K562 (cell line): Measurements from ENCODE around the gene RHPN2. TPM values are rescaled to one million over a fixed set of nuclear protein-coding genes. Genes with fewer than 3 reads are reported as not detected.

ENCODE experiments used
- BRD4 ChIP-seq: fragments of 200-600 bp; sonication (generic); IDR thresholded peaks from 2 replicates; pipeline ENCODE4 v1.6.1; 2017; ENCODE audit warnings: inconsistent platforms
- CBX5 ChIP-seq: IDR thresholded peaks from 2 replicates; pipeline ENCODE4 v1.6.1; 2014; ENCODE audit warnings: low read depth, borderline replicate concordance
- KDM1A ChIP-seq, 2 experiments: fragments of 450-650 bp; IDR thresholded peaks; 2 replicates each; pipeline ENCODE4 v1.6.1; 2016; ENCODE audit warnings: mild to moderate bottlenecking in 2 of 2
- MAFG ChIP-seq: fragments of 450-650 bp; conservative IDR thresholded peaks from 2 replicates; pipeline ENCODE4 v1.6.1; 2016; ENCODE audit warnings: missing genetic modification characterization, missing compliant biosample characterization
- MEF2D ChIP-seq: conservative IDR thresholded peaks from 2 replicates; pipeline ENCODE4 v1.6.1; 2016; ENCODE audit warnings: low read depth, missing genetic modification characterization, missing compliant biosample characterization
- SNRNP70 ChIP-seq: fragments of 200-400 bp; formaldehyde crosslinking; optimal IDR thresholded peaks from 2 replicates; pipeline ENCODE3; 2017; ENCODE audit warnings: low read depth, low read length
- polyA plus RNA-seq, 8 experiments: library from polyadenylated mRNA; depleted of rRNA in 4 of 8; stranded (reverse) in 5 of 8; unstranded in 3 of 8; fragments of >200 nt; fragmentation: Nextera tagmentation in 2 of 8; fragmentation: Illumina TruSeq in 1 of 8; extraction: Ambion mirVana in 2 of 8; extraction: Trizol in 1 of 8; gene quantifications; 2 replicates each; pipeline versions ENCODE4 v1.2.1 to v1.2.3, GENCODE V29; 2011 to 2014; ENCODE audit warnings: inconsistent platforms in 1 of 8, missing spikeins in 1 of 8
- total RNA-seq, 7 experiments: library from RNA; depleted of rRNA in 6 of 7; stranded (reverse); fragments of >200 nt in 6 of 7; fragmentation: Illumina TruSeq in 2 of 7; extraction: Trizol in 2 of 7; gene quantifications; 2 replicates each; pipeline versions ENCODE4 v1.2.1 to v1.2.3, GENCODE V29; 2011 to 2021; ENCODE audit warnings: low replicate concordance in 1 of 7
- TF ChIP-seq, protein P1 (sequence below): fragments of 450-650 bp; IDR thresholded peaks from 2 replicates; pipeline ENCODE4 v1.6.1; 2018; ENCODE audit warnings: mild to moderate bottlenecking, low read depth; ENCODE audit not compliant: partially characterized antibody
- TF ChIP-seq, protein P2 (sequence below), 2 experiments: fragments of 450-650 bp; formaldehyde crosslinking in 1 of 2; IDR thresholded peaks; 2 replicates each; pipeline versions ENCODE4 v1.4.0 to v1.6.1; 2014 to 2020; ENCODE audit warnings: mild to moderate bottlenecking in 2 of 2, borderline replicate concordance in 1 of 2, low read depth in 1 of 2
- TF ChIP-seq, protein P3 (sequence below): fragments of 450-650 bp; IDR thresholded peaks from one replicate; pipeline ENCODE4 v1.6.1; 2018; ENCODE audit warnings: mild to moderate bottlenecking, moderate library complexity; ENCODE audit not compliant: partially characterized antibody

RHPN2 gene
- total and polyA plus RNA-seq, 9 of the 15 experiments (the other 6 are each of a cell fraction or from before 2014, with no cell fraction given), result 0.63 to 9.9 (median 3.2) TPM

DNA sequence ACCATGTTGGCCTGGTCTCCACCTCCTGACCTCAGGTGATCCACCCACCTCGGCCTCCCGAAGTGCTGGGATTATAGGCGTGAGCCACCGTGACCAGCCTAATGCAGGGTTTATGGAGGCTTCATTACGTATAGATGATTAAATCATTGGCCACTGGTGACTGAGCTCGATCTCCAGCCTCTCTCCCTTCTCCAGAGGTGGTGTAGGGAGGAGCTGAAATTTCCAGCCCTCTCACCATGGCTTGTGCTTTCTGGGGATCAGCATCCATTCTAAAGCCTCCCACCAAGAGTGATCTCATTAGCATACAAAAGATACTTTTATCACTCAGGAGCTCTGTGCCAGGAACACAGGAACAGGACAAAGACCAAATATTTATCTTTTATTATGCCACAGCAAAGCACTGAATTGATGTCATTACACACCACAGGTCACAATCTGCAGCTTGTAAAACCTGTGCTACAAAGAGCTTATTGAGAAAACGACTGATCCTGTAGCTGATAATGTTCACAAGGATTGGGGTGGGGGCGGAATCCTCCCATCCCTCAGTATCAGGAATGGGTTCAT lies 32.4 kb downstream of the RHPN2 start (continued):
- TF ChIP-seq, protein P1, sequence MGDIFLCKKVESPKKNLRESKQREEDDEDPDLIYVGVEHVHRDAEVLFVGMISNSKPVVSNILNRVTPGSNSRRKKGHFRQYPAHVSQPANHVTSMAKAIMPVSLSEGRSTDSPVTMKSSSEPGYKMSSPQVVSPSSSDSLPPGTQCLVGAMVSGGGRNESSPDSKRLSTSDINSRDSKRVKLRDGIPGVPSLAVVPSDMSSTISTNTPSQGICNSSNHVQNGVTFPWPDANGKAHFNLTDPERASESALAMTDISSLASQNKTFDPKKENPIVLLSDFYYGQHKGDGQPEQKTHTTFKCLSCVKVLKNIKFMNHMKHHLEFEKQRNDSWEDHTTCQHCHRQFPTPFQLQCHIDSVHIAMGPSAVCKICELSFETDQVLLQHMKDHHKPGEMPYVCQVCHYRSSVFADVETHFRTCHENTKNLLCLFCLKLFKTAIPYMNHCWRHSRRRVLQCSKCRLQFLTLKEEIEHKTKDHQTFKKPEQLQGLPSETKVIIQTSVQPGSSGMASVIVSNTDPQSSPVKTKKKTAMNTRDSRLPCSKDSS, result no peak
- TF ChIP-seq BRD4 (no peak), CBX5 (no peak), MAFG (tag) (no peak), MEF2D (tag) (no peak), SNRNP70 (no peak), KDM1A (IDR thresholded peaks at IDR 0.05) (no peak)
- TF ChIP-seq, protein P2, sequence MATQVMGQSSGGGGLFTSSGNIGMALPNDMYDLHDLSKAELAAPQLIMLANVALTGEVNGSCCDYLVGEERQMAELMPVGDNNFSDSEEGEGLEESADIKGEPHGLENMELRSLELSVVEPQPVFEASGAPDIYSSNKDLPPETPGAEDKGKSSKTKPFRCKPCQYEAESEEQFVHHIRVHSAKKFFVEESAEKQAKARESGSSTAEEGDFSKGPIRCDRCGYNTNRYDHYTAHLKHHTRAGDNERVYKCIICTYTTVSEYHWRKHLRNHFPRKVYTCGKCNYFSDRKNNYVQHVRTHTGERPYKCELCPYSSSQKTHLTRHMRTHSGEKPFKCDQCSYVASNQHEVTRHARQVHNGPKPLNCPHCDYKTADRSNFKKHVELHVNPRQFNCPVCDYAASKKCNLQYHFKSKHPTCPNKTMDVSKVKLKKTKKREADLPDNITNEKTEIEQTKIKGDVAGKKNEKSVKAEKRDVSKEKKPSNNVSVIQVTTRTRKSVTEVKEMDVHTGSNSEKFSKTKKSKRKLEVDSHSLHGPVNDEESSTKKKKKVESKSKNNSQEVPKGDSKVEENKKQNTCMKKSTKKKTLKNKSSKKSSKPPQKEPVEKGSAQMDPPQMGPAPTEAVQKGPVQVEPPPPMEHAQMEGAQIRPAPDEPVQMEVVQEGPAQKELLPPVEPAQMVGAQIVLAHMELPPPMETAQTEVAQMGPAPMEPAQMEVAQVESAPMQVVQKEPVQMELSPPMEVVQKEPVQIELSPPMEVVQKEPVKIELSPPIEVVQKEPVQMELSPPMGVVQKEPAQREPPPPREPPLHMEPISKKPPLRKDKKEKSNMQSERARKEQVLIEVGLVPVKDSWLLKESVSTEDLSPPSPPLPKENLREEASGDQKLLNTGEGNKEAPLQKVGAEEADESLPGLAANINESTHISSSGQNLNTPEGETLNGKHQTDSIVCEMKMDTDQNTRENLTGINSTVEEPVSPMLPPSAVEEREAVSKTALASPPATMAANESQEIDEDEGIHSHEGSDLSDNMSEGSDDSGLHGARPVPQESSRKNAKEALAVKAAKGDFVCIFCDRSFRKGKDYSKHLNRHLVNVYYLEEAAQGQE (IDR thresholded peaks at IDR 0.05; ENCODE audit: borderline replicate concordance), result no peak
- TF ChIP-seq, protein P2 (CRISPR knock-in tag; IDR thresholded peaks at IDR 0.05; ENCODE audit: low read depth), result no peak
- TF ChIP-seq, protein P3, sequence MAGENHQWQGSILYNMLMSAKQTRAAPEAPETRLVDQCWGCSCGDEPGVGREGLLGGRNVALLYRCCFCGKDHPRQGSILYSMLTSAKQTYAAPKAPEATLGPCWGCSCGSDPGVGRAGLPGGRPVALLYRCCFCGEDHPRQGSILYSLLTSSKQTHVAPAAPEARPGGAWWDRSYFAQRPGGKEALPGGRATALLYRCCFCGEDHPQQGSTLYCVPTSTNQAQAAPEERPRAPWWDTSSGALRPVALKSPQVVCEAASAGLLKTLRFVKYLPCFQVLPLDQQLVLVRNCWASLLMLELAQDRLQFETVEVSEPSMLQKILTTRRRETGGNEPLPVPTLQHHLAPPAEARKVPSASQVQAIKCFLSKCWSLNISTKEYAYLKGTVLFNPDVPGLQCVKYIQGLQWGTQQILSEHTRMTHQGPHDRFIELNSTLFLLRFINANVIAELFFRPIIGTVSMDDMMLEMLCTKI, result no peak
